Epidermal melanocyte (primary cell): ENCODE measurements around the gene DDX4.

ENCODE experiments used
- DNase-seq: peaks from one replicate; pipeline ENCODE4 v3.0.0; 2011; ENCODE audit warnings: low spot score; ENCODE audit not compliant: insufficient read length

Gene DDX4

GRCh38 chr5:55864606-55865541 lies 127.0 kb downstream of the DDX4 start:
- no peak for DNase-seq

DNA sequence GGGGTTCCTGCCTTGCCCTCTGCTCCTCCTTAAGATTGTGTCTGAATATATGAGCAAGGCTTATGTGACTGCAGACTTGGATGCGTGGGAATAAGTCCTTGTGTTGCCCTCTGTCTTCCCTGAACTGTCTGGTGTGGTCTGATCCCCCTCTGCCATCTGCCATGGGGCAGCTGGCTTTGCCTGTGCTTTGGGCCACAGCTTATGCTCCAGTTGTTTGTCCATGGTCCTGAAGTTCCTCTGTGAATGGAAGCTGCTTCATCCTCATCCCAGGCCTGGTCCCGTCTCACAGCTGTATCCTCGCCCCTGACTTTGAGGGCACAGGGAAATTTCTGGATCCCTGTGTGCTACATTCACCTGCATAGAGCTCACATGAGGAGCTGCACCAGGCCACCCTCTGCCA lies 128.0 kb downstream of the DDX4 start:
- DNase-seq: no peak

GRCh38 chr5:55866485-55866884 lies 128.6 kb downstream of the DDX4 start:
- DNase-seq: no peak
